Fibroblast of the aortic adventitia (primary cell): ENCODE measurements around the gene GPR35. TPM values are rescaled to one million over a fixed set of nuclear protein-coding genes. Genes with fewer than 3 reads are reported as not detected.

ENCODE experiments used
- DNase-seq: peaks from one replicate; pipeline ENCODE4 v3.0.0-alpha.2; 2010; ENCODE audit warnings: low read depth
- H3K4me3 ChIP-seq: 2 replicates; pipeline ENCODE4 v1.5.1; 2011; ENCODE audit warnings: low read depth, mild to moderate bottlenecking, control low read depth, low read length, moderate library complexity
- total RNA-seq: library from RNA; depleted of rRNA; stranded (reverse); fragments of >200 nt; gene quantifications from 2 replicates; pipeline ENCODE4 v1.2.3, GENCODE V29; 2012; ENCODE audit warnings: low replicate concordance
- TF ChIP-seq, protein P1 (sequence below): IDR thresholded peaks from 2 replicates; pipeline ENCODE4 v1.5.1; 2011; ENCODE audit warnings: mild to moderate bottlenecking, low read length, control low read depth, inconsistent platforms; ENCODE audit not compliant: insufficient read depth

GPR35 gene
- total RNA-seq, 1 donor, result 0.09 TPM

DNA sequence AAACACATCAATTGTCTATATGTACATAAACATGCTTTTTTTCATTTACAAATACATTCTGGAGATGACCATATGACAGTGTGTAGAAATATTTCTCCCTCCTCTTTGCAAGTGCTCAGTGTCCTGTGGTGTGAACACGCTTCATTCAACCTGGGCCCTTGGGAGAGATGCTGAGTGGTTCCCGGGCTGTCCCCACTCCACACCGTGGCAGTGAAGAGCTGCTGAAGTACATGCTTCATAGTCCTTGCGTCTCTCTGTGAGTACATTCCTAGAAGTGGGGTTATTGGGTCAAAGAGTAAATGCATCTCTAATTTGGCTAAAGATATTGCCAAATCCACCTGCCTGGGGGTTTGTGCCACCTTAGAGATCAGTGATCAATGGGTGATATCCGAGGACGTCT, 6.5 kb upstream of the GPR35 start:
- TF ChIP-seq, protein P1, sequence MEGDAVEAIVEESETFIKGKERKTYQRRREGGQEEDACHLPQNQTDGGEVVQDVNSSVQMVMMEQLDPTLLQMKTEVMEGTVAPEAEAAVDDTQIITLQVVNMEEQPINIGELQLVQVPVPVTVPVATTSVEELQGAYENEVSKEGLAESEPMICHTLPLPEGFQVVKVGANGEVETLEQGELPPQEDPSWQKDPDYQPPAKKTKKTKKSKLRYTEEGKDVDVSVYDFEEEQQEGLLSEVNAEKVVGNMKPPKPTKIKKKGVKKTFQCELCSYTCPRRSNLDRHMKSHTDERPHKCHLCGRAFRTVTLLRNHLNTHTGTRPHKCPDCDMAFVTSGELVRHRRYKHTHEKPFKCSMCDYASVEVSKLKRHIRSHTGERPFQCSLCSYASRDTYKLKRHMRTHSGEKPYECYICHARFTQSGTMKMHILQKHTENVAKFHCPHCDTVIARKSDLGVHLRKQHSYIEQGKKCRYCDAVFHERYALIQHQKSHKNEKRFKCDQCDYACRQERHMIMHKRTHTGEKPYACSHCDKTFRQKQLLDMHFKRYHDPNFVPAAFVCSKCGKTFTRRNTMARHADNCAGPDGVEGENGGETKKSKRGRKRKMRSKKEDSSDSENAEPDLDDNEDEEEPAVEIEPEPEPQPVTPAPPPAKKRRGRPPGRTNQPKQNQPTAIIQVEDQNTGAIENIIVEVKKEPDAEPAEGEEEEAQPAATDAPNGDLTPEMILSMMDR, result no peak
- DNase-seq, result no peak
- no peak overlapping the region for H3K4me3 ChIP-seq

DNA sequence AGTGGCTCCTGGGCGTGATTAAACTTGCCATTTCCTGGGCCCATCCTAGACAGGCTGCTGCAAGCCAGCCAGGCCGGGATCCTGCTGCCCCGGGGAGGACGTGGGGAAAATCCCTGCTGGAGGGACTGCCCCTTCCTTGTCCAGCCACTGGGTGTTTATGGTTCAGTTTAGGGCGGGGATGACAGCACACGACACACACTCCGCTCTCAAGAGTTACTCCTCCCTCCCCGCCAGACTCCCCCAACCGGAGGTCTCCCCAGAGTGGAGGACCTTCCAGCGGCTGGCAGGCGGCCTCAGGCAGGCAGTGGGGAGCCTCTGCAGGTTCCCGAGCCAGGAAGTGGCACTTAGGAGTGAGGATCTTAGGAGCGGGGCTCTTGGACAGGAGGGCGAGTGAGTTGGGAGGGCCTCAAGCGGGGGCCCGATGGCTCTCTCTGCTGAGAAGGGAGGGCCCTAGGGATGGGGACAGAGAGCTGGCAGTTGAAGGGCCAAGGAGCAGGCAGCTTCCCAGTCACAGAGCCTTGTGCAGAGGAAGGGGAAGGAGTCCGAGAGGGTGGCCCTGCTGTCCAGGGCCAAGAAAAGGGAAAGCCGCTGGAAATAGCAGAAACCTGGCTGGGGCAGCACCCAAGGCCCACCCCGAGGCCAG, 5.7 kb upstream of the GPR35 start:
- no peak for DNase-seq
- TF ChIP-seq, protein P1, result no peak
- H3K4me3 ChIP-seq, result no peak overlapping the region

DNA sequence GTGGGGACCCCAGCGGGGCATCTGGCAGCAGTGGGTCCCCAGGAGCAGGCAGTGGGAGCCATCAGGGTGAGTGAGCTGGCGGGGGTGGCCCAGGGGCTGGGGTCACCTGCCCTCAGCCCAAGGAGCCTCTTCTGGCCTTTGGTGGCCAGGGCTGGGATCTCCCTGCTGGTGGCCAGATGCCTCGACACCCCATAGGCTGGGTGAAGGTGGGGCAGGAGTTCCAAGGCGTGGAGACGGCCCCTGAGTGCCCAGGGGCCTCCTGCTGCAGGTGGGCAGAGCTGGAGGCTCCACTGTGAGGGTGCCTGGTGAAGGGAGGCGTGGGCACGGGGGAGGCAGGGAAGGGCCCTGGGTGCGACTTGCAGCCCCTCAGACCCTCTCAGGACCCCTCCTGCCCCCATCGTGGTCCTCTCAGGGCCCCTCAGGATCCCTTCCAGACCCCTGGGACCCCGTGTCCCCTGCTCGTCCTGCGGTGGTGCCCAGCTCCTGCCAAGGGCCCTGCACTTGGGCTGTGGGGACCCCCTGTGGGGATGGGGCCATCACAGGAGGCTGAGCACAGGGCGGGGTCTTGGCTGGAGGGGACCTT, 5.0 kb upstream of the GPR35 start:
- no peak overlapping the region for H3K4me3 ChIP-seq
- TF ChIP-seq, protein P1, result no peak
- DNase-seq, result no peak

DNA sequence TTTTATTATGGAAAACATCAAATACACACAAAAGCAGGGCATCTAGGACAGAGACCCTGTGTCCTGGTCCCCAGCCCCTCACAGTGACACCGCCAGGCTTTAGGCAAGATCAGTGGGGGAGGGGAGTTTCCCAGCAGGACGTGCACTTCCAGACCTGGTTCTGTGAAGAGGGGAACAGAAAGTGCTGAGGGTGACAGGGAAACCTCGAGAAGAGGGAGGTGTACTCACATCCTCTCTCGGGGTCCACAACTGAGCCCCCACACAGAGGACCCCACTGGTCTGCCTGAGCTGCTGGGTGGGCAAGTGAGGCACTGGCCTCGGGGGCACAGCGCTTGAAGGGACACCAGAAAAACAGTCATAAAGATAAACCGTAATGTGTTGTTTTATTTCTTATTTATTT, 4.4 kb upstream of the GPR35 start:
- TF ChIP-seq, protein P1, result no peak
- no peak for DNase-seq
- H3K4me3 ChIP-seq, result no peak overlapping the region

DNA sequence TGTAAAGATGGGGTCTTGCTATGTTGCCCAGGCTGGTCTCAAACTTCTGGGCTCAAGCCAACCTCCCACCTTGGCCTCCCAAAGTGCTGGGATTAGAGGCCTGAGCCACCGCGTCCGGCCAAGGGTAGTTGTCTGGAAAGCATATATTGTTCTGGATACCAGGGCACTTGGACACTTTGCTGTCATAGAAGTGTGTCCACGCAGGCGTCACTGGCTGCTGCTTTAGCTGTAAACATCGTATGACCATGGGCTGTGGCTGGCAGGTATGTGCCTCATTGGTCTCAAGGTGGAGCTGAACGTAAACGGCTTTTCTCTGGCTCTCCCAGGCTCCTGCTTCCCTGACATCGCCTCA, 3.2 kb upstream of the GPR35 start:
- no peak for DNase-seq

DNA sequence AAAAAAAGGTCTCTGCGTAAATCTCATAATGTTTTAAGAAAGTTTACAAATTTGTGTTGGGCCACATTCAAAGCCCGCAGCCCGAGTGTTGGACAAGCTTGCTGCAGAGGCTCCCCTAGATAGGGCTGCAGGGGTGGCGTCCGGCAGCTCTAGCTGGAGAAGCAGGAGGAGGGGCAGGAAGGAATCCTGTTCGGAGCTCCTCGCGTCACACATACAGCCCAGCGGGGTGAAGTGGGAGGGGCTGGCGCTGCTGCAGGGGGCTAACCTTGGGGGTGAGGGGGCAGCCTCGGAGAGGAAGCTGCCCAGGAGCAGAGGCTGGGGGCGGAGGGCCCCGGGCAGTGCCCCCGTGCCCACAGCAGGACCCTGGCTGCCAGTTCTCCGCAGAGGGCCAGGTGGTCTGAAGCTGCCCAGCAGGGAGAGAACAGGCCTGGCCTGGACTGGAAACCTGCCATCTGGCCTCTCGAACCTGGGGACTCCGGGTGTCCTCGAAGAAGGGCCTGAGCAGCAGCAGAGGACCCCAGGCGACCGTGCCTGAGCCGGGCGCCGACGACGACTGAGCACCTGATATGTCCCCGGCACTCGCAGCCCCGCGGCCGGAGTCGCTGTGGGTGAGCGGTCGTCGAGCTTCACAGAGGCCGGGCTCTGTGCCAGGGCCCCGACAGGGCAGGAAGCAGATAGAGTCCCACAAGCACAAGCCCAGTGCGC, 2.6 kb upstream of the GPR35 start:
- DNase-seq, result no peak
- no peak overlapping the region for H3K4me3 ChIP-seq
- TF ChIP-seq, protein P1, result no peak

More for the DNA sequence above, 3.2 kb upstream of the GPR35 start:
- TF ChIP-seq, protein P1, result no peak
- no peak overlapping the region for H3K4me3 ChIP-seq
